Measurements from ENCODE around the gene ARHGEF12.

DNA sequence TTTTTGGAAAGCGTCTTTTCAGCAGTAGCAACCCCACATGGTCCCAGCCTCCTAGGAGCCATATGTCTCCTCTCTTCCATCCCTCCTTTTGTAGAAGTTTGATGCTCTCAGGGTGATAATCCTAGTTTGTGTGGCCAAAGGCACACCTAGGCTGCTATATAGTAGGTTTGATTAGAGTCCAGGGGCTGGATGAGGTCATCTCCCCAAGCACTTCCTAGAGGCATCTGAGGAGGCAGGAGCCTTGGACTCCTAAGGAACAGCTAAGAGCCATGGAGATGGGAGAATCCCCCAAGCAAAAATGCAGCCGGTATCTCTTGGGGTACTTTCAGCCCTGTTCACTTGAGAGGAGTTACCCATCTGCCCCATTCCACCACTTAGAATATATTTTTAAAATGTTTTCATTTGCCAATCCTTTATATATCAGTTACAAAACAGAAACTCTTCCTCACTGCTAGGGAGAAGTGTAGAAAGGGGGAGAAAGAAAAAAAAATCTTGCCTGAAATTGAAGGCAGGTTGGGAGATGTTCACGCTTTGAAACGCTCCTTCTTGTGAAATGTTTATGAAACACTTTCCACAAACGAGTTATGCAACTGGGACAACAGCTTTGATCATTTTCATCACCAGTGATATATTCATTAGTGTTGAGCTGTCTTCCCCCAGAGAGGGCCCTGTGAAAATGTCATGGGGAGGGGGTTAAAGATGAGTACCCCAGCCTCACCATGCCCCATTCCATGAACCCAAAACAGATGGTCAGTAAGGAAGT lies 43.0 kb upstream of the ARHGEF12 start:
- TF ChIP-seq, protein P1, sequence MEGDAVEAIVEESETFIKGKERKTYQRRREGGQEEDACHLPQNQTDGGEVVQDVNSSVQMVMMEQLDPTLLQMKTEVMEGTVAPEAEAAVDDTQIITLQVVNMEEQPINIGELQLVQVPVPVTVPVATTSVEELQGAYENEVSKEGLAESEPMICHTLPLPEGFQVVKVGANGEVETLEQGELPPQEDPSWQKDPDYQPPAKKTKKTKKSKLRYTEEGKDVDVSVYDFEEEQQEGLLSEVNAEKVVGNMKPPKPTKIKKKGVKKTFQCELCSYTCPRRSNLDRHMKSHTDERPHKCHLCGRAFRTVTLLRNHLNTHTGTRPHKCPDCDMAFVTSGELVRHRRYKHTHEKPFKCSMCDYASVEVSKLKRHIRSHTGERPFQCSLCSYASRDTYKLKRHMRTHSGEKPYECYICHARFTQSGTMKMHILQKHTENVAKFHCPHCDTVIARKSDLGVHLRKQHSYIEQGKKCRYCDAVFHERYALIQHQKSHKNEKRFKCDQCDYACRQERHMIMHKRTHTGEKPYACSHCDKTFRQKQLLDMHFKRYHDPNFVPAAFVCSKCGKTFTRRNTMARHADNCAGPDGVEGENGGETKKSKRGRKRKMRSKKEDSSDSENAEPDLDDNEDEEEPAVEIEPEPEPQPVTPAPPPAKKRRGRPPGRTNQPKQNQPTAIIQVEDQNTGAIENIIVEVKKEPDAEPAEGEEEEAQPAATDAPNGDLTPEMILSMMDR (IDR thresholded peaks at IDR 0.05): no peak
- no peak for TF ChIP-seq POLR2A (IDR thresholded peaks at IDR 0.05)
